ENCODE measurements around the gene SPEN.

DNA sequence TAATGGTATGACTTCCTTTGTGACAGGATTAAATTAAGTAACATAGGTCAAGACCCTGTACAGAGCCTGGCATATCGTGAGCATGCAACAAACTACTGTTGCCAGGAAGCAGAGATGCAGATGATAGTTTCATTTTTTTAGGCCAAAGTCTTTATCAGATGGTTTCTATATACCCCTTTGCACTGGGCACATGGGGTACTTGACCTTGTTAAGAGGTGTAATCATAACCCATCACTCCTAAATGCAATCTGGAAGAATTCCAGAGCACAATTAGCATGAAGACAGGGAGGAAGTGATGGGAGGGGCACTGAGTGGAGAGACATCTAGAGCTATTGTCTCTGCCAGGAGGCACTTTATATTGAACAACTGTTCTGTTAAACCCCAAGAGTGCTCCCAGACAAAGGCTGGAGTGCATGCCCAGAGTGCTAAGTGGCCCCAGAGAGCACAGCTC, 106.3 kb downstream of the SPEN start:
- TF ChIP-seq, protein P1, sequence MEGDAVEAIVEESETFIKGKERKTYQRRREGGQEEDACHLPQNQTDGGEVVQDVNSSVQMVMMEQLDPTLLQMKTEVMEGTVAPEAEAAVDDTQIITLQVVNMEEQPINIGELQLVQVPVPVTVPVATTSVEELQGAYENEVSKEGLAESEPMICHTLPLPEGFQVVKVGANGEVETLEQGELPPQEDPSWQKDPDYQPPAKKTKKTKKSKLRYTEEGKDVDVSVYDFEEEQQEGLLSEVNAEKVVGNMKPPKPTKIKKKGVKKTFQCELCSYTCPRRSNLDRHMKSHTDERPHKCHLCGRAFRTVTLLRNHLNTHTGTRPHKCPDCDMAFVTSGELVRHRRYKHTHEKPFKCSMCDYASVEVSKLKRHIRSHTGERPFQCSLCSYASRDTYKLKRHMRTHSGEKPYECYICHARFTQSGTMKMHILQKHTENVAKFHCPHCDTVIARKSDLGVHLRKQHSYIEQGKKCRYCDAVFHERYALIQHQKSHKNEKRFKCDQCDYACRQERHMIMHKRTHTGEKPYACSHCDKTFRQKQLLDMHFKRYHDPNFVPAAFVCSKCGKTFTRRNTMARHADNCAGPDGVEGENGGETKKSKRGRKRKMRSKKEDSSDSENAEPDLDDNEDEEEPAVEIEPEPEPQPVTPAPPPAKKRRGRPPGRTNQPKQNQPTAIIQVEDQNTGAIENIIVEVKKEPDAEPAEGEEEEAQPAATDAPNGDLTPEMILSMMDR (IDR thresholded peaks at IDR 0.05; ENCODE audit: low read length) = no peak
- no peak for TF ChIP-seq EZH2 (optimal IDR thresholded peaks at IDR 0.05; ENCODE audit: low read depth, low read length)

Data from MM.1S (cell line).